HG02840 (cell line): ENCODE measurements around the gene SLC35C1.

ENCODE experiments used
- ATAC-seq: cut with Tn5 transposase; IDR thresholded peaks from one replicate; pipeline ENCODE4 v1.9.1; 2021; ENCODE audit warnings: mild to moderate bottlenecking, moderate library complexity, moderate number of reproducible peaks; ENCODE audit not compliant: unreplicated experiment, low FRiP score

The SLC35C1 gene

DNA sequence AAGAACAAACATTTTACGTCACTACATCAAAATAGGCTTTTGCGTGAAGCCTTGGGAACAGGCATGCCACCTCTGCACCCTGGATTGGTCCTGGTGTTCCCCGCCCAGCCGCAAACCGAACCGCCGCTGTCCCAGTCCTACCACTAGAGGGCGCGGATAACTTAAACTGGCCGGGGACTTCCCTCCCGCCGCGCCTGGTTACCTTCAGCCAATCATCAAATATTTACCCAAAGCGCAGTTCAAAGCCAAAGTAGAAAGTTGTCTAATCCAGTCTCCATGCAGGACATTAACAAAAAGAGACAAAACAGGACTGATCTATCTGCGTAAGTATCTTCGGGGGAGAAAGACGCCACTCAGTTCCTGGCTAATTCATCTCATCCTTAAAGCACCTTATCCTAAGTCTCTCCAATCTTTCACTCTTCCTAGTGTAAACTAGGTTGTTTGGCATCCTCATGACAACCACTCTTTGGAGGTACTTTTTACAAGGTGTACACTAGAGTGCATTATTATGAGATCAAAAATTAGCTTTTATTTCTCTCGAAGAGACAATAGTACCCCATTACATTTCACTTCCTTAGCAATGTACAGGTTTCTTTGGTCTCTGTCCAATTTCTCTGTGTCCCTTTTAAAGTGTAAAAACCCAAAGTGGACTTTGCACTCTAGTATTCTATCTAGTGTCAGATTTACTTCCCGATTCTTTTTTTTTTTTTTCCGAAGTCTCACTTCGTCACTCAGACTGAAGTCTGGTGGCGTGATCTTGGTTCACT is 38.4 kb downstream of the SLC35C1 start:
- no peak for ATAC-seq

DNA sequence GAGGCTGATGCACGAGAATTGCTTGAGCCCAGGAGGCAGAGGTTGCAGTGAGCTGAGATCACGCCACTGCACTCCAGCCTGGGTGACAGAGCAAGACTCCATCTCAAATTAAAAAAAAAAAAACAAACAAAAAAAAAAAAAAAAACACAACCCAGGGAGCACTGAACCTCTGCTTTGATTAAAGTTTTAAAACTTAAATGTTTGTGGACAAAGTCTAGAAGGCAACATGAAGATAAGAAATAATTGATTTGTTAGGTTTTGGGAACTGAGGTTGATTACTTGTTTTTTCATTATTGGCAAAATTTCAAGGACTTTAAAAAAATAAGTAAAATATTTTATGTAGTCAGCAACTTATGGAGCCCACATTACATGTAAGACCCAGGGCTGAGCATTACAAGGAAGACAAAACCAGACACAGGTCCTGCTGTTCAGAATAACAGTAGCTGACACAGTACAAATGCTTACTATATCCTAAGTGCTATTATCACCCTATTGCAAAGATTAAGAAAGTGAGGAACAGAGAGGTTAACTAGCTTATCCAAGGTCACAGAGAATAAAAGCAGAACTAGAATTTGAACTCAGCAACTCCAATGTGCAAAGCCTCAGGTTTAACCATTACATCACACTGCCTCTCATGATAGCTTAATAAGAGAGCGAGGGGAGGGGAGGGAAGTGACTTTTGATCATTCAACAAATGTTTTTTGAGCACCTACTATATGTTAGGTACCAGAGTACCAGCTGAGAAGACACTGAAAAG is 40.1 kb downstream of the SLC35C1 start:
- no peak for ATAC-seq

DNA sequence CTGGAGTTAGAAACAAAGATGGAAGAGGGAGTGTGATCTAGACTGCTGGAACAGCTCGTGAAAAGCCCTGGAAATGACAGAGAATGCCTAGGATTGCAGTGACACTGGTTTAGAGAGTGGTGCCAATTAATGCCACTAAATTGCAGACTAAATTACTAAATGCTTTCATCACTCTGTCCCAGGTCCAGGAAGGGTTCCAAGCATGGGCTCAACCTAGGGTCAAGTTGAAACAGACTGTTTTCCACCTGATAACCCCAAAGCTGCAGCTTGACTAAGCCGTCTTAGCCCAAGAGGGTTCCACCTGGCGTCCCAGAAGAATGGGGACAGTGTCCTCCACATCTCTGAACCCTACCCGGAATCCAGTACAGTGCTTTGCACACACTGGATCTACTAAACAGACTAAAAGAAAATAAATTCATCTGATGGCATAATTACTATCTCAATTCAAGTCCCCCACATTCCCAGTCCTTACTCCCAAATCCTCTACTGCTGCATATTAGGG is 41.3 kb downstream of the SLC35C1 start:
- ATAC-seq, result no peak

DNA sequence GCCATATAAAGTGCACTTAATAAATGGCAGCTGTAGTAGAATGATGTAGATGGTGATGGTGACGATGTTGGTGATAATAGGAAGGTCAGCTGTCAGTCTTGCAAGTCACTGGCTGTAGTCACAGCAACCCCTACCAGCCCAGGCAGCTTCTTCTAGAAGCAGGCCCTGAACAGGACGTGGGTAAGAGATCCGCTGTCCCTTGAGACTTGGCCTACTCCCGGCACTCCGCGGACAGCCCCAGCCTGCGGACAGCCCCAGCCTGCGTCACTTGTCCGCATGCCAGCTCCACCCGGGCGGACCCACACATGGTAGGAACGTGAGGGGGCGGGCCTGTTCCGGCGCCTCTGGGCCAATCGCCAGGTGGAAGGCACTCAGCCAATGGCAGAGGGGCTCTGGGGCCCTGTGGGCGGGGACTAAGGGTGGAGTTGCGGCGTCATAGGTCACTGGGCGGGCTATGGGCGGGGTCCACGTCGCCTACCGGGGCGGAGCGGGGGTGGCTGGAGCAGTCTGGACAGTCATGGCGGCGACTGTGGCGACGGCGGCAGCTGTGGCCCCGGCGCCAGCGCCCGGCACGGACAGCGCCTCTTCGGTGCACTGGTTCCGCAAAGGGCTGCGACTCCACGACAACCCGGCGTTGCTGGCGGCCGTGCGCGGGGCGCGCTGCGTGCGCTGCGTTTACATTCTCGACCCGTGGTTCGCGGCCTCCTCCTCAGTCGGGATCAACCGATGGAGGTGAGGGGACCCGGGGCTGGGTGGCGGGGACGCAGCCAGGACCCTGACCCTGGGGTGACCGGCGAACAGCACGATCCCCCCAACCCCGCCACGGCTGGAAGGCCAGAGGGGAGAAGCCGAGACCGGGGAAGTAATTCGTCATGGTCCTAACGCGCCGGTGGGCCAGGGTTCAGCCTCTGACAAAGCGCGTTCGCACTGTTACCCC is 42.3 kb downstream of the SLC35C1 start, which contains the start of gene CRY2:
CRY2 (plus strand) TSS at position 502 of the 937 bp plus-strand sequence; CDS start at position 518, 16 bp downstream.
- ATAC-seq, result peak; percentile 98

DNA sequence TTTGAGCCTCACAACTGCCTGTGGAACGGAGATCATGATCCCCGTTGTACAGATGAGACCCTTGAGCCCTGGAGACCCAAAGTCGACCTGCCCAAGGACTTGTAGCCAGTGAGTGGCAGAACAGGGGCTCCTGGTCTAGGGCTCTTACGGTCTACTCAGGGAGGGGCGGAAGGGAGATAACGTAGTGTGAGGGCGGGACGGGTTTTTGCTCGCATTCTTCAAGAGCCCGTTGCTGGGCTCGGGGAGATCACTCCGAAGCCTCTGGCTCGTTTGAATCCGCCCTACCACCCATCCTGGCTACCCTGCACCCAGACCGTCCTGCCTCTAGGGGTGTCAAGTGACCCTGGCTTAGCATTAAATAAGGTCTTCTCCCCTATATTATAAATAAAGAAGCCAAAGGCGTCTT is 43.0 kb downstream of the SLC35C1 start:
- peak; percentile 2 for ATAC-seq

DNA sequence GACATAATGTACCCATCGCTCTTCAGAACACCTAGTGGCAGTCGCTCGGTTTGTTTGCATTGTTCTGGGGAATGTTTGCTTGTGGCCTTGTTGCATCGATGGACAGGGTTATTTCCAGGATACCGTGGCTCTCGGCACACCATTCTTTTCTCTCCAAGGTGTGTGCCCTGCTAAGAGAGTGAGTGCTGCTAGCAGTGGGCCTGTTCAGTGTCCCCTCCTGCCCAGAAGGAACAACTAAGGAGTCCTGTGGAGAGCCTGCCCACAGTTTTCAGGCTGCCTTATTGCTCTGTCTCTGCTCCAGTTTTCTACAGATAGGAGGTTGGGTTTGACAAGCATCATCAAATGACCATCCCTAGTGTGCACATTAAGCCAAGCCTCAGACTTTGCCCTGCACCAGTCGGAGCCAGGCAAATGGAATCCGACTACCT is 43.7 kb downstream of the SLC35C1 start:
- ATAC-seq, result no peak

DNA sequence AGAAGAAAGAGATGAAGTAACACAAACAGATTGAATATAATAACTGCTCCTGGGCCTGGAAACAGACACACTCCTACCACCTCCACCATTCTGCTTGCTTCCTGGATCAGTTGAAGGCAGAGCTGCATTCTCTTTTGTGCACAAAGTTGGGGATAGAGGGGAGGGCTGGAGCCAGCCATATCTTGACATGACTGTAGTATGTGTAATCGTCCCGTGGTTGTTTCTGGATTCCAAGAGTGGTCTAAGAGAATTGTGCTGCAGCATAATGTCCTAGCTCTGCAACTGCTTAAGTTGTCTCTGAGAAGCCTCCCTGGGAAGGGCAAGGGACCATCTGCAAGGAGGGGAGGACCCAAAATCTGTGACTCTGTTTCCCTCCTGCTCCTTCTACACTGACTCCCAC is 45.5 kb downstream of the SLC35C1 start:
- ATAC-seq, result no peak

DNA sequence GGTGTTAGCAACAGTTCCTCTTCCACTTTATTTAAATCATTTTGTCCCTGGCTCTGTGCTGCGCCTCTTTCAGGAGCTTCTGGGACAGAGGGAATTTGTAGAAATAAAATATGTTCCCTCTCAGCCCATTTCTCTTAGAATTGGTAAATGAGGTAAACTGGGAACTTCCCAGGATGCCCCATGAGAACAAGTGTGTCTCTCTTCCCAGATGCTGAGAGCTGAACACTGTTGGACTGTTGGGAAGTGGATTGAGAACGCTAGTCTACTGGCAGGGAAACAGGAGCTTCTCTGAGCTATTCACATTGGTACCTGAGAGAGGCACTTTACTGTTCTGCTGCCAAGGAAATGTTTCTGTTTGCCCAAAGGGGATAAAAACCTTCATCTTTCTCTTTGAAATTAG is 46.3 kb downstream of the SLC35C1 start:
- no peak for ATAC-seq

DNA sequence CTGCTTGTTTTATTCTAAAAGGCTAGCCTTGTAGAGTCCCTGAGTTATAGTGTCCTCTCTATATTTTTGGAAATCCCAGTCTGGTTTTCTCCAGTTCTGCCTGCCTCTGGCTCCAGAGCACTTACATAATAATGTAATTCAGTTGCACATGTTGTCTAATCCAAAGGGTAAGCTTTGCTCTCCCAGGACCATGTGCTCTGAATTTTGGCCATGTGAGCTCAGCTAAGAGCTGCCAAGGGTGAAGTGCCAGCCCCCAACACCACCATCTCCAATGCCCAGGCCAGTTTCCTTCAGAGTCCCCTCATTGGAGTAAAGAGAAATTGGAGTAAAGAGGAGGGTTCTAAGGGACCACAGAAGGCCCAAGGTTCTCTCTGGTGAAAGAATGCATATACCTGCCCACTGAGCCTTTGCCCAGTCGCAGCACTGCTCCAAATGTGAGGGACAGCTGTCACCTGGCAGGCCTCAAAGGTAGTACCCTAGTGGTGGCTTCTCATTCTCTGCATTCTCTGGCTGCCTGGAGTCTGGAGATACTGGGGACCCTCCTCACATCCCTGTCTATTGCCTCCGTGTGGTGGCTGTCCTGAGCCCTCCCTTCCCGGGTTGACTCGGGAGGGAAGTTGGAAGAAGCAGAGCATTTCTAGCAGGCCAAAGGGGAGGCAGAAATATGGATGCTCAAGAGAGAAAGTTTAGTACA is 47.2 kb downstream of the SLC35C1 start:
- no peak for ATAC-seq

DNA sequence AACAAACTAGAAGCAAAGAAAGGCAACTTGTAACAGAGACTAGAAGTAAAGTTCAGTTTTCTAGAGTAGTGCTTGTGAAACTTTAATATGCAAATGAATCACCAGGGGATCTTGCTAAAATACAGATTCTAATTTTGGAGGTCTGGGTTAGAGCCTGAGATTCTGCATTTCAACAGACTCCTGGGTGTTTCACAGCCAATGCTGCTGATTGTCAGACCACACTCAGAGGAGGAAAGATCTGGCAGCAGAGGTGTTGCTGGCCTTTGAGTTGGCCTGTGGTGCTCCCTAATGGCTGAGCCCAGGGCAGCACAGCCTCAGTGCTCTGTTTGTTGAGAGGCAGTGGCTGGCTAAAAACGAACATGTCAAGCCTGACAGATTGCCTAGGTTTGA is 47.8 kb downstream of the SLC35C1 start:
- no peak for ATAC-seq

DNA sequence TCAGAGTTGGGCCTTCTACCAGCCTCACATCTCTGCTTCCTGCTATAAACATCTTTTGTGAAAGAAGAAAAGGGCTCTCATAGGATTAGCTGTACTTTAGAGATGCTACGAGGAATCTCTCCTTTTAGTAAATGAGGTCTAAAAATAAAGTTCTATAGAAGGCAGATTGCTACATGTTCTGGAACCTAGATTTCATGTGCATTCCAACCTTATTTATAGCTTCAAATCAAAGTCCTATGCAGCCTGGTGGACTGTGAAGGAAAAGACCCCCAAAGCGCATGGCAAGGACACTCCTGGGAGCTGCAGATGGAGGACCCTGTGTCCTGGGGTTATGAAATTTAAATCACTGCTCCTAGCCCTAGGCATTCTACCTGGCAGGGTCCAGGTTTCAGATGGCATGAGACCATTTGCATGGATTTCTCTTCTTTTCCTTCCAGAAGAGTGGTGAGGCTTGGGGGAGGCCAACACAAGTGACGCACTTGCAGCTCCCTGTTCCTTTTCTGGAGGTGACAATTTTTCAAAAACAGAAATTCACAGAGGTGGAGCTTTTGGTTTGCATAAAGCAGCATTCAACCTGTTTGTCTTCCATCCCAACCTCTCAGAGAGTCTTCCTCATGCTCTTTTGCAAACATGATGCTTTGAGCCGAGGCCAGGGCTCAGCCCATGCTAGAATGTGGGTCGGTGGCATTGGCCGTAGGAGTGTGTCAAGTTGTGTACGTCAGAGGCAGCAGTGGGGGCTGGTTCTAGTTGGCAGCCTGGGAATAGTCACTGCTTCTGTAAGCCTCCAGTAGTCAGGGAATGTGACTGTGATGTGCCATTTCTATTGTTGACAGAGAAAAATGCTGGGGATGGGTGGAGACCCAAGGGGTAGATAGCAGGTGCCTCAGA is 48.6 kb downstream of the SLC35C1 start:
- ATAC-seq, result no peak

DNA sequence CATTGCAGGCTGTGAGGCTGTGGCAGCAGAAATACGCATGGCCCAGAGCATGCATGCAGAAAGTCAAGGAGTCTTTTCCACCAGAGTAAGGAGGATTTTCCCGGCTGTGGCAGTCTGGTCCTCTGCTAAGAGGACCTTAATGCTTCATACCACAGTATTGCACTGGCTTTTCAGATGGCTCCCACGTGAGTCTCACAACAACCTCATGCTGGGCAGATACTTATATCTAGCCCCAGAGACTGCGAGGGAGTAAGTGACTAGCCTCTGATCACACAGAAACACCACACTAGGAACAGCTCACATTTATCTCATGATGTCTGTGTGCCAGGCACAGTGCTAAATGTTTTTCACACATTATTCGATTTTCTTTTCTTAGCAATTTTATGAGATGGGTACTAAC is 50.4 kb downstream of the SLC35C1 start:
- ATAC-seq, result no peak

DNA sequence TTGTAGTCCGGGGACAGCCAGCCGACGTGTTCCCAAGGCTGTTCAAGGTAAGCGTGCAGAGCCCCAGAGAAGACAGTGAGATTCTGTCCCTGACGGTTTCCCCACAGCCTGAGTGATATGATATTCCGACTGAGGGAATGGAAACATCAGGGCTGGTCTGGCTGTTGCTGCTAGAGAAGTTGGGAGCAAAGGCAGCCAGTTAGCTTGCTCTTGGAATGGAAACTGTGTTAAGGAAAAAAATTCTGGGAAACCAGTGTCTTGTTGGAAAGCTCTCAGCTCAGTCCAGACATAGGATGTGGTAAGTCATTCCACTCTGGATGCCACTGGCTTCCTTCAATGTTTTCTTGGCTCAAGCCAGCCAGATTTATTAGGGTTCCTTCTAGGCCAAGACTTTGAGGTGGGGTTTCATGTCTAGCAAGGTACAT is 51.1 kb downstream of the SLC35C1 start:
- ATAC-seq, result no peak

DNA sequence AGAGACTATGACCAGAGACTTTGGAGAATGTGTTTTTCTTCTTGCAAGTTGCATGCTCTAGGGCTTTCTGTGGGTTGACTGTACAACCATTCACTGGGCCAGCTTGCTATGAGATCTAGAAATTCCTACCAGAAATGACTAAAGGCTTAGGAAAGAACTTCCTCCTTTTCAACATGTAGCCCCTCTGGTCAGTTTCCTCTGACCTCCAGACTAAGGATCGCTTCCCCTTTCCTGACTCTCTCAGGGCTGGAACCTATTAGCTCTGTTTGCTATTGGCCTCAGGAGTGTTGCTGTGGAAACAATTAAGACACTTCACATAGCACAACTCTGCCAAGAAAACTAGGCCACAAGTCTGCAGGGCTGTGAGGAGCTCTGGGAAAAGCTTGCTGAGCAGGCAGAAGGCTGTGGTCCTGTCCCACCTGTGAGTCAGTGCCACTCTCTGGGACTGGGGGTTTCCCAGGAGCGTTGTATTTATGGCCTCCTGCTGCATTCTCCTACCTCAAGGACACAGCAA is 53.1 kb downstream of the SLC35C1 start:
- no peak for ATAC-seq

DNA sequence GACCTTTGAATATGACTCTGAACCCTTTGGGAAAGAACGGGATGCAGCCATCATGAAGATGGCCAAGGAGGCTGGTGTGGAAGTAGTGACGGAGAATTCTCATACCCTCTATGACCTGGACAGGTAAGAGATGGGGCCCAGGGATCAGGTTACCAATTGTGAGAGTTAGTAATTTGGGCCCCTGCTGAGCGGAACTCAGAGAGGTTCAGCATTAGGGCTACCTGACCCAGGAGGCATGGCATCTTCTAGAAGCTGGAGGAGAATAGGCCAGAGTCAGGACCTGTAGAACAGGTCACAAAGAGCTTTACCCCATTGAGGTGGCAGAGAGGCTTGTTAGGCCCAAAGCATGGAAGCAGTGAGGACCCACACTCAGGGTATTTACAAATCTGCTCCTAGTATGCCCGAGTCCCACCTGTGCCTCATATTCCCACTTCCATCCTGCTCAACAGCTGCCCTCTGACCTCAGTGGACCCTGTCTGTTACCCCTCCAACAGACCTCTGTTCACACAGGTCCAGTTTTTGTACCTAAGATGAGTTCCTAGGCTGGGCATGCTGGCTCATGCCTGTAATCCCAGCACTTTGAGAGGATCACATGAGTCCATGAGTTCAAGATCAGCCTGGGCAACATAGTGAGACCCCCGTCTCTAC is 53.9 kb downstream of the SLC35C1 start:
- no peak for ATAC-seq

DNA sequence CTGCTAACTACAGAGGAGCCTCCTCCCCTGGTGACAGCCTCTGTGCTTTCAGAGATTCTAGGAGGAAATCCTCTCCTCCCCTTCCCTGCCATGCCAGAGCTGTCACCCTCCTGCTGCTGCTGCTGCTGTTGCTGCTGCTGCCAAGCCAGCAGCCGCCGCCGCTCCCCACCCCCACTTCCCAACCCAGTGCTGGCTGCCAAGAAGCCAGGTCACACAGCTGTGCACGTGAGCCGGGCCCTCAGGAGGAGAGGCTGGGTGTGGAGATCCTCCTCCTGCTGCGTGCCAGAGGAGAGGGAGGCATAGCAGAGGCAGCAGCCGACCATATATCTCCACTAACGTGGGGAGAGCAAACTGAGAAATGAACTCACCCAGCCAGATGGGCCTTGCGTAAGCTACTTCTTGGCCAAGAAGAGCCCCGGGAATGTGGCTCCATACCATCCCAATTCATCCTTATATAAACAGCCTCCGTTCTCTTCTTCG is 54.8 kb downstream of the SLC35C1 start:
- ATAC-seq, result no peak

DNA sequence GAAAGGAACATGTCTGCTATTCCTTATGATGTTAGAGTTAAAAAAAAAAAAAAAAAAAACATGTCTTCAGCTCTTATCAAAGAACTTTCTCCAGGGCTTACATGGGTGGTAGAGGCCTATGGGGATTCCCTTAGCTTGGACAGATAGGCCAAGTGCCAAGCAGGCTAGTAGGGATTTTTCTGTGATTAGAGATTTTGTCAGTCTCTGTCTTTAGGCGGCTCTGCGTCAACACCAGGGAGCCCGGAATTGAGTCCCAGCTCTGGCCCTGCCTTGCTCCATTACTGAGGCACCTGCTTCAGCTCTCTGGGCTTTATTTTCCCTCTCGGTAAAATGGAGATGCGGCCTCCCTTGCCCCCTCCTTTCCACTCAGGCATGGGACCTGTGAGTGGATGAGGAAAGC is 55.4 kb downstream of the SLC35C1 start:
- no peak for ATAC-seq
